Stimulated activated CD8-positive, alpha-beta memory T cell treated with anti-CD3 and anti-CD28 coated beads, Interleukin-2, amount 100 ng/mL, for 1 hour (primary cell): ENCODE data around the gene COA4.

ENCODE experiments used
- DNase-seq, 2 donors: peaks; one replicate each; pipeline ENCODE4 v3.0.0-alpha.2; 2020; ENCODE audit warnings: low read depth in 2 of 2

The COA4 gene

GRCh38 chr11:73866095-73866579 lies 10.5 kb downstream of the COA4 start:
- DNase-seq = no peak

- no peak for DNase-seq
Measured at GRCh38 chr11:73862986-73863385, 13.7 kb downstream of the COA4 start.

GRCh38 chr11:73860202-73860601 lies 16.4 kb downstream of the COA4 start:
- no peak for DNase-seq

GRCh38 chr11:73859671-73860070 lies 17.0 kb downstream of the COA4 start:
- DNase-seq = no peak

GRCh38 chr11:73856031-73856567 lies 20.5 kb downstream of the COA4 start:
- DNase-seq = no peak

- no peak for DNase-seq
Measured at GRCh38 chr11:73854680-73855079, 22.0 kb downstream of the COA4 start.

GRCh38 chr11:73852049-73852448 lies 24.6 kb downstream of the COA4 start:
- no peak for DNase-seq

- no peak for DNase-seq
Measured at GRCh38 chr11:73851046-73851764, 25.4 kb downstream of the COA4 start.

GRCh38 chr11:73839123-73839457 lies 37.6 kb downstream of the COA4 start:
- no peak for DNase-seq

GRCh38 chr11:73838443-73839122 lies 38.1 kb downstream of the COA4 start:
- DNase-seq = no peak

- DNase-seq = no peak
Measured at GRCh38 chr11:73833067-73833466, 43.6 kb downstream of the COA4 start.

GRCh38 chr11:73830261-73830660 lies 46.4 kb downstream of the COA4 start:
- DNase-seq = no peak
